Endothelial cell of umbilical vein (primary cell): ENCODE measurements around the gene PPOX. TPM values are rescaled to one million over a fixed set of nuclear protein-coding genes. Genes with fewer than 3 reads are reported as not detected.

Source experiments
- BruUV-seq: library from RNA; stranded (reverse); fragments of 400-500 nt; replicated peaks from 2 replicates; lab custom pipeline; 2021; lab: Mats Ljungman, UMichigan
- CTCF ChIA-PET: fragments of 300-600, 350-600 bp; sonication (Branson Sonifier 250); formaldehyde crosslinking; loops from one replicate; lab custom pipeline; 2021; ENCODE audit warnings: antibody characterized with exemption, inconsistent platforms; lab: Charles Lee
- POLR2A ChIA-PET: fragments of 300-600, 350-600 bp; sonication (Branson Sonifier 250); formaldehyde crosslinking; loops from one replicate; lab custom pipeline; 2021; ENCODE audit warnings: antibody characterized with exemption, inconsistent platforms; lab: Charles Lee
- DNase-seq: peaks from one replicate; pipeline ENCODE4 v3.0.0-alpha.2; 2011; ENCODE audit warnings: low read depth, low spot score
- FAIRE-seq: peaks from 2 replicates; lab custom pipeline; 2011; peaks lifted over from hg19 to GRCh38; lab: Jason Lieb, UNC
- H2AFZ ChIP-seq: 2 replicates; pipeline ENCODE4 v1.6.0; 2012; ENCODE audit warnings: low read depth, low read length, control low read depth, inconsistent platforms
- H3K27ac ChIP-seq: 2 replicates; pipeline ENCODE4 v1.5.1; 2011; ENCODE audit warnings: low read depth, mild to moderate bottlenecking, control low read depth, low read length, moderate library complexity; ENCODE audit not compliant: insufficient read depth
- H3K27me3 ChIP-seq, 2 experiments: 2 replicates each; pipeline versions ENCODE4 v1.6.0 to v1.6.1; 2011; ENCODE audit warnings: low read length in 2 of 2, mixed read lengths in 1 of 2; ENCODE audit not compliant: control insufficient read depth in 2 of 2, insufficient read depth in 2 of 2
- H3K36me3 ChIP-seq, 2 experiments: 2 replicates in 1 of 2; 3 replicates in 1 of 2; pipeline ENCODE4 v1.5.1; 2011; ENCODE audit warnings: low read length in 2 of 2, mild to moderate bottlenecking in 1 of 2, moderate library complexity in 1 of 2; ENCODE audit not compliant: control insufficient read depth in 2 of 2, insufficient read depth in 2 of 2; ENCODE audit errors: extremely low read depth in 1 of 2
- H3K4me1 ChIP-seq: 3 replicates; pipeline ENCODE4 v1.5.1; 2011; ENCODE audit warnings: mild to moderate bottlenecking, low read length; ENCODE audit not compliant: control insufficient read depth, insufficient read depth; ENCODE audit errors: extremely low read depth
- H3K4me2 ChIP-seq: 2 replicates; pipeline ENCODE4 v1.6.1; 2011; ENCODE audit warnings: low read length, control low read depth, mixed read lengths; ENCODE audit not compliant: insufficient read depth
- H3K4me3 ChIP-seq, 3 experiments: fragments of 200-600 bp in 1 of 3; sonication (generic), shearing (Covaris generic) in 1 of 3; replicated peaks in 1 of 3; 2 replicates each; pipeline ENCODE4 v1.5.1; 2011 to 2016; ENCODE audit warnings: control low read depth in 3 of 3, low read length in 3 of 3, mild to moderate bottlenecking in 2 of 3, inconsistent platforms in 1 of 3, low read depth in 1 of 3, moderate library complexity in 1 of 3; ENCODE audit not compliant: insufficient read depth in 1 of 3
- H3K79me2 ChIP-seq: 2 replicates; pipeline ENCODE4 v1.6.0; 2012; ENCODE audit warnings: low read length, inconsistent platforms; ENCODE audit not compliant: control insufficient read depth, insufficient read depth
- H3K9ac ChIP-seq: replicated peaks from 2 replicates; pipeline ENCODE3; 2011; ENCODE audit warnings: low read length, control low read depth; ENCODE audit not compliant: insufficient read depth; ENCODE audit errors: extremely low read depth
- H3K9me1 ChIP-seq: replicated peaks from 3 replicates; pipeline ENCODE4 v1.6.0; 2011; ENCODE audit warnings: mild to moderate bottlenecking, low read length; ENCODE audit not compliant: control insufficient read depth, insufficient read depth; ENCODE audit errors: extremely low read depth
- H3K9me3 ChIP-seq: replicated peaks from 2 replicates; pipeline ENCODE4 v1.5.1; 2012; ENCODE audit warnings: low read length, inconsistent platforms; ENCODE audit not compliant: control insufficient read depth, insufficient read depth
- H4K20me1 ChIP-seq: replicated peaks from 2 replicates; pipeline ENCODE3; 2011; ENCODE audit warnings: mild to moderate bottlenecking, low read length; ENCODE audit not compliant: control insufficient read depth, insufficient read depth; ENCODE audit errors: extremely low read depth
- EZH2 ChIP-seq: IDR thresholded peaks from 2 replicates; pipeline ENCODE4 v1.6.1; 2012; ENCODE audit warnings: borderline replicate concordance, low read depth, mild to moderate bottlenecking, moderate library complexity, low read length, inconsistent platforms; ENCODE audit not compliant: severe bottlenecking
- FOS ChIP-seq: IDR thresholded peaks from 2 replicates; pipeline ENCODE4 v1.6.1; 2011; ENCODE audit warnings: mild to moderate bottlenecking, low read length, moderate library complexity, borderline replicate concordance; ENCODE audit not compliant: insufficient read depth
- GATA2 ChIP-seq: IDR thresholded peaks from 2 replicates; pipeline ENCODE4 v1.7.0; 2011; ENCODE audit warnings: low read depth, mild to moderate bottlenecking, moderate library complexity, mixed read lengths, low read length; ENCODE audit not compliant: insufficient read length, insufficient read depth
- JUN ChIP-seq: IDR thresholded peaks from 2 replicates; pipeline ENCODE4 v1.6.1; 2011; ENCODE audit warnings: borderline replicate concordance, low read depth; ENCODE audit not compliant: insufficient read length, insufficient read depth
- MYC ChIP-seq: IDR thresholded peaks from one replicate; pipeline ENCODE4 v1.6.1; 2011; ENCODE audit warnings: mild to moderate bottlenecking, low read depth, low read length
- POLR2A ChIP-seq: IDR thresholded peaks from 2 replicates; pipeline ENCODE4 v1.6.1; 2012; ENCODE audit warnings: low read depth, mild to moderate bottlenecking, control low read depth, low read length
- POLR2AphosphoS5 ChIP-seq: IDR thresholded peaks from 2 replicates; pipeline ENCODE4 v1.6.1; 2012; ENCODE audit warnings: low read depth, mild to moderate bottlenecking, control low read depth, low read length, moderate library complexity; ENCODE audit not compliant: insufficient read depth
- dilution Hi-C: fragments of 300-500 bp; cut with MboI; formaldehyde crosslinking; loops from one replicate; pipeline ENCODE4 v1.15.0; 2019; ENCODE audit warnings: low sequenced_read_pairs; ENCODE audit not compliant: extremely low pct_ligation_motif_present
- intact Hi-C: fragments of 100-400 bp; cut with micrococcal nuclease; formaldehyde crosslinking; loops from one replicate; pipeline ENCODE4 v1.10.0; 2022
- polyA plus RNA-seq, 4 experiments: library from polyadenylated mRNA; depleted of rRNA in 3 of 4; stranded (reverse) in 3 of 4; unstranded in 1 of 4; fragments of >200 nt; gene quantifications; 2 replicates each; pipeline versions ENCODE4 v1.2.1 to v1.2.3, GENCODE V29; 2011 to 2012; ENCODE audit warnings: missing spikeins in 1 of 4
- total RNA-seq: library from RNA; stranded (reverse); gene quantifications from 2 replicates; pipeline ENCODE4 v1.2.3, GENCODE V29; 2021
- TF ChIP-seq, protein P1 (sequence below), 2 donors: IDR thresholded peaks; 1 replicate in 1 of 2; 2 replicates in 1 of 2; pipeline ENCODE4 v1.5.1; 2011; ENCODE audit warnings: low read length in 2 of 2, mild to moderate bottlenecking in 2 of 2, moderate library complexity in 2 of 2, control low read depth in 1 of 2, inconsistent platforms in 1 of 2, low read depth in 1 of 2; ENCODE audit not compliant: insufficient read depth in 1 of 2; ENCODE audit errors: extremely low read depth in 1 of 2

PPOX gene
- total and polyA plus RNA-seq, 2 donors (not counting 3 experiments of a cell fraction or from before 2014, with no cell fraction given): 26.4 to 28.5 TPM

GRCh38 chr1:161132410-161133219 lies 33.6 kb upstream of the PPOX start, which contains the start of gene DEDD:
TSS of gene DEDD (minus strand) at chr1:161132667. CDS start at chr1:161124462, 8,205 bp downstream.
- ChIA-PET POLR2A (interaction anchor here (0.6 to 2.8 kb wide), 6 partner anchors 12 to 138 kb away, joined by 4 to 11 read pairs (median 8); partner anchors contain the start of genes NIT1, PFDN2 and UFC1), CTCF (interaction anchor here (0.7 to 2.9 kb wide), 11 partner anchors 14 to 298 kb away, joined by 3 to 14 read pairs (median 5); partner anchors contain the start of genes KLHDC9, PPOX and UFC1)
- Histone ChIP-seq H3K9ac (peak within 1 kb of the TSS; percentile 90), H3K9me1 (no peaks in the 10 kb centered on the region), H3K79me2 (peaks cover 57% of the 10 kb centered on the region), H3K27ac (peak within 1 kb of the TSS; percentile 85), H4K20me1 (no peaks in the 10 kb centered on the region), H2AFZ (peak within 1 kb of the TSS; percentile 65), H3K4me2 (peak within 1 kb of the TSS; percentile 80), H3K4me3 (peak within 1 kb of the TSS; percentile 90 to 100 (median 94)), H3K9me3 (no peaks in the 10 kb centered on the region), H3K4me1 (peaks cover 26% of the 10 kb centered on the region), H3K36me3 (peaks cover 7 to 10% of the 10 kb centered on the region in 2 experiments), H3K27me3 (no peaks in the 10 kb centered on the region)
- intact Hi-C loops (loop anchor here (1.0 kb wide), 1 partner anchor 87 kb away; the partner anchor contains the start of gene USF1), dilution Hi-C loops (no loop called here)
- DNase-seq (peak; percentile 97), FAIRE-seq (peak; percentile 99)
- TSS peak; percentile 64 for BruUV-seq
- no peak for TF ChIP-seq GATA2
- peak; percentile 23 for TF ChIP-seq POLR2AphosphoS5
- no peak for TF ChIP-seq MYC
- TF ChIP-seq POLR2A: no peak
- TF ChIP-seq EZH2: no peak
- TF ChIP-seq JUN: peak; percentile 33
- peak; percentile 64 for TF ChIP-seq FOS
- TF ChIP-seq, protein P1, sequence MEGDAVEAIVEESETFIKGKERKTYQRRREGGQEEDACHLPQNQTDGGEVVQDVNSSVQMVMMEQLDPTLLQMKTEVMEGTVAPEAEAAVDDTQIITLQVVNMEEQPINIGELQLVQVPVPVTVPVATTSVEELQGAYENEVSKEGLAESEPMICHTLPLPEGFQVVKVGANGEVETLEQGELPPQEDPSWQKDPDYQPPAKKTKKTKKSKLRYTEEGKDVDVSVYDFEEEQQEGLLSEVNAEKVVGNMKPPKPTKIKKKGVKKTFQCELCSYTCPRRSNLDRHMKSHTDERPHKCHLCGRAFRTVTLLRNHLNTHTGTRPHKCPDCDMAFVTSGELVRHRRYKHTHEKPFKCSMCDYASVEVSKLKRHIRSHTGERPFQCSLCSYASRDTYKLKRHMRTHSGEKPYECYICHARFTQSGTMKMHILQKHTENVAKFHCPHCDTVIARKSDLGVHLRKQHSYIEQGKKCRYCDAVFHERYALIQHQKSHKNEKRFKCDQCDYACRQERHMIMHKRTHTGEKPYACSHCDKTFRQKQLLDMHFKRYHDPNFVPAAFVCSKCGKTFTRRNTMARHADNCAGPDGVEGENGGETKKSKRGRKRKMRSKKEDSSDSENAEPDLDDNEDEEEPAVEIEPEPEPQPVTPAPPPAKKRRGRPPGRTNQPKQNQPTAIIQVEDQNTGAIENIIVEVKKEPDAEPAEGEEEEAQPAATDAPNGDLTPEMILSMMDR (IDR thresholded peaks at IDR 0.05; ENCODE audit: extremely low read depth in 1 of 2, insufficient read depth in 1 of 2, low read depth in 1 of 2, low read length in 2 of 2): peak; percentile 1 to 4
